GM12878 (cell line): Measurements from ENCODE around the gene CHRM1. TPM values are rescaled to one million over a fixed set of nuclear protein-coding genes. Genes with fewer than 3 reads are reported as not detected.

Experiments used
- ATAC-seq: fragments of 200-7000 bp; cut with Tn5 transposase; 3 replicates; pipeline ENCODE4 v1.9.1; 2020; ENCODE audit warnings: mild to moderate bottlenecking, moderate library complexity
- BruUV-seq: library from RNA; stranded (reverse); fragments of 400-500 nt; replicated peaks from 2 replicates; lab custom pipeline; 2021; lab: Mats Ljungman, UMichigan
- CTCF ChIA-PET: fragments of 300-600 bp; sonication (Branson Sonifier 250); formaldehyde crosslinking; extraction: SDS; loops from one replicate; lab custom pipeline; 2021; ENCODE audit warnings: inconsistent platforms; lab: Yijun Ruan, JAX
- POLR2A ChIA-PET: fragments of 350-600 bp; formaldehyde crosslinking; extraction: SDS; loops from one replicate; lab custom pipeline; 2021; ENCODE audit warnings: inconsistent platforms; lab: Charles Lee
- RAD21 ChIA-PET: fragments of 300-600 bp; sonication (Branson Sonifier 250); formaldehyde crosslinking; loops from one replicate; lab custom pipeline; 2023; ENCODE audit warnings: antibody characterized with exemption; ENCODE audit not compliant: unreplicated experiment; lab: Charles Lee
- SMC1A ChIA-PET: fragments of 300-600 bp; sonication (Branson Sonifier 250); formaldehyde crosslinking; loops from one replicate; lab custom pipeline; 2023; ENCODE audit not compliant: unreplicated experiment, uncharacterized antibody; lab: Charles Lee
- DNase-seq: peaks from one replicate; pipeline ENCODE4 v3.0.0-alpha.2; 2011; ENCODE audit warnings: low read depth, low spot score
- FAIRE-seq: peaks from 3 replicates; lab custom pipeline; 2011; peaks lifted over from hg19 to GRCh38; lab: Jason Lieb, UNC
- H2AFZ ChIP-seq: 2 replicates; pipeline ENCODE4 v1.6.0; 2011; ENCODE audit warnings: low read depth, low read length, control low read depth; ENCODE audit not compliant: control insufficient read depth
- H3K27ac ChIP-seq: 2 replicates; pipeline ENCODE4 v1.5.1; 2011; ENCODE audit warnings: control low read depth; ENCODE audit not compliant: control insufficient read depth, insufficient read depth
- H3K27me3 ChIP-seq, 2 experiments: replicated peaks in 1 of 2; 2 replicates each; pipeline versions ENCODE4 v1.6.0 to v1.6.1; 2011; ENCODE audit warnings: low read length in 1 of 2; ENCODE audit not compliant: control insufficient read depth in 2 of 2, insufficient read depth in 2 of 2
- H3K36me3 ChIP-seq, 2 experiments: 2 replicates each; pipeline ENCODE4 v1.5.1; 2011; ENCODE audit warnings: low read length in 1 of 2; ENCODE audit not compliant: control insufficient read depth in 2 of 2, insufficient read depth in 2 of 2
- H3K4me1 ChIP-seq: 2 replicates; pipeline ENCODE4 v1.6.1; 2011; ENCODE audit warnings: mild to moderate bottlenecking, low read length, moderate library complexity, mixed read lengths; ENCODE audit not compliant: control insufficient read depth, insufficient read depth
- H3K4me2 ChIP-seq: 2 replicates; pipeline ENCODE4 v1.6.0; 2011; ENCODE audit warnings: control low read depth; ENCODE audit not compliant: control insufficient read depth, insufficient read depth
- H3K4me3 ChIP-seq: fragments of 200-600 bp; sonication (generic); 2 replicates; pipeline ENCODE4 v1.5.1; 2016
- H3K79me2 ChIP-seq: 2 replicates; pipeline ENCODE4 v1.6.0; 2011; ENCODE audit warnings: low read length; ENCODE audit not compliant: control insufficient read depth, insufficient read depth
- H3K9ac ChIP-seq: 2 replicates; pipeline ENCODE4 v1.8.0; 2011; ENCODE audit warnings: low read length, control low read depth, mixed read lengths; ENCODE audit not compliant: control insufficient read depth, insufficient read depth
- H3K9me3 ChIP-seq: replicated peaks from 3 replicates; pipeline ENCODE4 v1.5.1; 2011; ENCODE audit warnings: mild to moderate bottlenecking, low read length; ENCODE audit not compliant: control insufficient read depth, insufficient read depth
- H4K20me1 ChIP-seq: 2 replicates; pipeline ENCODE4 v1.6.0; 2011; ENCODE audit not compliant: control insufficient read depth, insufficient read depth
- ATF7 ChIP-seq: fragments of 450-650 bp; IDR thresholded peaks from 2 replicates; pipeline ENCODE4 v1.6.1; 2016; ENCODE audit warnings: low read depth, mild to moderate bottlenecking
- JUNB ChIP-seq: IDR thresholded peaks from 2 replicates; pipeline ENCODE4 v1.6.1; 2016; ENCODE audit warnings: antibody characterized with exemption, mild to moderate bottlenecking
- KDM1A ChIP-seq: fragments of 200-600 bp; sonication (generic); IDR thresholded peaks from 2 replicates; pipeline ENCODE4 v1.6.1; 2016; ENCODE audit warnings: borderline replicate concordance
- MTA2 ChIP-seq: fragments of 450-650 bp; IDR thresholded peaks from 2 replicates; pipeline ENCODE4 v1.6.1; 2016; ENCODE audit warnings: low read depth, mild to moderate bottlenecking, moderate library complexity
- NFYA ChIP-seq: IDR thresholded peaks from 2 replicates; pipeline ENCODE4 v1.6.1; 2011; ENCODE audit warnings: low read depth, mild to moderate bottlenecking, low read length, improper control_type of control experiment, borderline replicate concordance
- NR2C2 ChIP-seq: IDR thresholded peaks from 2 replicates; pipeline ENCODE4 v1.6.1; 2011; ENCODE audit warnings: borderline replicate concordance, low read depth; ENCODE audit not compliant: control insufficient read depth, insufficient read length
- NR2F1 ChIP-seq: fragments of 450-650 bp; conservative IDR thresholded peaks from 2 replicates; pipeline ENCODE4 v1.6.1; 2017; ENCODE audit warnings: mild to moderate bottlenecking
- POU2F2 ChIP-seq: IDR thresholded peaks from 3 replicates; pipeline ENCODE4 v1.6.1; 2011; ENCODE audit warnings: low read depth, mild to moderate bottlenecking, low read length, borderline replicate concordance
- RCOR1 ChIP-seq: conservative IDR thresholded peaks from 2 replicates; pipeline ENCODE4 v1.6.1; 2012; ENCODE audit warnings: low read depth, low read length, improper control_type of control experiment
- RFX5 ChIP-seq: IDR thresholded peaks from 2 replicates; pipeline ENCODE4 v1.6.1; 2011; ENCODE audit warnings: low read depth, low read length, improper control_type of control experiment
- ZNF217 ChIP-seq: fragments of 450-650 bp; IDR thresholded peaks from 2 replicates; pipeline ENCODE4 v1.6.1; 2017; ENCODE audit warnings: antibody characterized with exemption, mild to moderate bottlenecking
- WGBS: methylation state at CpG from one replicate; pipeline ENCODE4 v1.1.6; 2016; ENCODE audit warnings: low lambda C conversion rate; ENCODE audit not compliant: insufficient replicate concordance, insufficient coverage; ENCODE audit errors: missing lambda C conversion rate; 5-methylcytosine and 5-hydroxymethylcytosine counted together
- in situ Hi-C: fragments of 300-500 bp; cut with MboI; formaldehyde crosslinking; loops from 9 replicates; pipeline ENCODE4 v1.14.3; 2018; ENCODE audit warnings: mixed read lengths
- intact Hi-C: fragments of 100-400 bp; cut with micrococcal nuclease; formaldehyde crosslinking; loops from one replicate; pipeline ENCODE4 v1.14.2; 2022; ENCODE audit not compliant: unreplicated experiment
- polyA plus RNA-seq, 11 experiments: library from polyadenylated mRNA; depleted of rRNA in 4 of 11; unstranded in 6 of 11; stranded (reverse) in 5 of 11; fragments of >200 nt; fragmentation: Nextera tagmentation in 4 of 11; fragmentation: Illumina TruSeq in 1 of 11; extraction: Ambion mirVana in 4 of 11; extraction: Trizol in 1 of 11; gene quantifications; 1 replicate in 1 of 11; 2 replicates in 10 of 11; pipeline versions ENCODE4 v1.2.1 to v1.2.3, GENCODE V29; 2011 to 2016; ENCODE audit warnings: inconsistent platforms in 2 of 11, missing spikeins in 2 of 11, low read depth in 1 of 11
- total RNA-seq, 4 experiments: library from RNA; depleted of rRNA in 3 of 4; stranded (reverse); fragments of >200 nt in 3 of 4; fragmentation: Illumina TruSeq in 1 of 4; extraction: Trizol in 1 of 4; gene quantifications; 2 replicates each; pipeline versions ENCODE4 v1.2.1 to v1.2.3, GENCODE V29; 2013 to 2021
- TF ChIP-seq, protein P1 (sequence below): fragments of 450-650 bp; conservative IDR thresholded peaks from 2 replicates; pipeline ENCODE4 v1.6.1; 2017; ENCODE audit warnings: mild to moderate bottlenecking, moderate library complexity
- TF ChIP-seq, protein P2 (sequence below): fragments of 450-650 bp; IDR thresholded peaks from 2 replicates; pipeline ENCODE4 v1.6.1; 2014; ENCODE audit warnings: mild to moderate bottlenecking

CHRM1 gene
- total and polyA plus RNA-seq, 10 of the 15 experiments (the other 5 are each of a cell fraction or from before 2014, with no cell fraction given): not detected

DNA sequence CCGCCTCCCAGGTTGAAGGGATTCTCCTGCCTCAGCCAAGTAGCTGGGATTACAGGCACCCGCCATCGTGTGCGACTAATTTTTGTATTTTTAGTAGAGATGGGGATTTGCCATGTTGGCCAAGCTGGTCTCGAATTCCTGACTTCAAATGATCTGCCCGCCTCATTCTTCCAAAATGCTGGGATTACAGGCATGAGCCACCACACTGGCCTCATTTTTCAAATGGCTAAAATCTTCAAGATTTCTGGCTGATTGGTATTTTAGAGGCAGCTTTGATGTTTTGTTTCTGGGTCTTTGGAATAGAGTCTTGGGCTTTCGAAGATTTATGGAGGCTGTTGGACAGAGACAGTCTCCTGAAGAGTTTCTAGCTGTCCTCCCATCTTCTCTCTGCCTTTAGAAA lies 46.3 kb downstream of the CHRM1 start:
- DNase-seq (no peak), FAIRE-seq (no peak), ATAC-seq (no peak)
- RAD21 ChIA-PET: no interaction called here
- TF ChIP-seq, protein P1, sequence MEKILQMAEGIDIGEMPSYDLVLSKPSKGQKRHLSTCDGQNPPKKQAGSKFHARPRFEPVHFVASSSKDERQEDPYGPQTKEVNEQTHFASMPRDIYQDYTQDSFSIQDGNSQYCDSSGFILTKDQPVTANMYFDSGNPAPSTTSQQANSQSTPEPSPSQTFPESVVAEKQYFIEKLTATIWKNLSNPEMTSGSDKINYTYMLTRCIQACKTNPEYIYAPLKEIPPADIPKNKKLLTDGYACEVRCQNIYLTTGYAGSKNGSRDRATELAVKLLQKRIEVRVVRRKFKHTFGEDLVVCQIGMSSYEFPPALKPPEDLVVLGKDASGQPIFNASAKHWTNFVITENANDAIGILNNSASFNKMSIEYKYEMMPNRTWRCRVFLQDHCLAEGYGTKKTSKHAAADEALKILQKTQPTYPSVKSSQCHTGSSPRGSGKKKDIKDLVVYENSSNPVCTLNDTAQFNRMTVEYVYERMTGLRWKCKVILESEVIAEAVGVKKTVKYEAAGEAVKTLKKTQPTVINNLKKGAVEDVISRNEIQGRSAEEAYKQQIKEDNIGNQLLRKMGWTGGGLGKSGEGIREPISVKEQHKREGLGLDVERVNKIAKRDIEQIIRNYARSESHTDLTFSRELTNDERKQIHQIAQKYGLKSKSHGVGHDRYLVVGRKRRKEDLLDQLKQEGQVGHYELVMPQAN: no peak
- WGBS: 97% methylated on average over 7 of the region's 7 CpGs
- H3K36me3 ChIP-seq: peaks cover 6 to 7% of the 10 kb centered on the region in 2 experiments
- H3K27ac ChIP-seq: no peak overlapping the region
- no peaks in the 10 kb centered on the region for H3K27me3 ChIP-seq
- H3K4me2 ChIP-seq: no peak overlapping the region
- no peaks in the 10 kb centered on the region for H3K9me3 ChIP-seq
- in situ Hi-C loops (no loop called here), intact Hi-C loops (no loop called here)
- H3K79me2 ChIP-seq: peaks cover 14% of the 10 kb centered on the region
- no TSS peak for BruUV-seq
- no peak overlapping the region for H3K9ac ChIP-seq
- CTCF ChIA-PET: interaction anchor here (1.0 to 5.4 kb wide), 3 partner anchors 12 to 450 kb away, joined by 3 to 31 read pairs (median 3); no protein-coding TSS in a partner anchor
- H3K4me3 ChIP-seq: no peak overlapping the region
- H2AFZ ChIP-seq: no peak overlapping the region
- H4K20me1 ChIP-seq: no peaks in the 10 kb centered on the region
- SMC1A ChIA-PET: interaction anchor here (0.8 to 2.4 kb wide), 2 partner anchors 11 to 20 kb away, joined by 5 read pairs; no protein-coding TSS in a partner anchor
- POLR2A ChIA-PET: interaction anchor here (0.5 to 1.7 kb wide), 3 partner anchors 9 to 59 kb away, joined by 3 to 5 read pairs (median 4); no protein-coding TSS in a partner anchor
- peaks cover 6% of the 10 kb centered on the region for H3K4me1 ChIP-seq

DNA sequence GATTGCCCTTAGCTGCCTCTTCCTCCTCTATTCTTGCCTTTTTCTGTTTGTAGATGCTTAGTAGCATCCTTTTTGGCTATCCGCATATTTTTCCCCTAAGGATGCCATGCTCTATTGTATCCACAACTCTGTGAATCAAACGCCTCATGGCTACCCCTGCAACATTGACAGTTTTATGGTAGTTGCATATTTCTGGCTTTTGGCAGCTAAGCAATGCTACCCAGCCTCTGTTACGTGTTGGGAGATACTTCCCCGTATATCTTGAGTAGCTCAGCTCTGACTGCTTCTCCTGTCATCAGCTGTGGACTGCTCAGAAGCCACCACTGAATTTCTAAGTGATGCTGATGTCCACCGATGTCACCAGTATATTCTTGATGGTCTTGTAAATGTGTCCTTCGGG lies 55.5 kb downstream of the CHRM1 start:
- H3K4me2 ChIP-seq: no peak overlapping the region
- in situ Hi-C loops: loop anchor here (10.0 kb wide), 1 partner anchor 441 kb away; no protein-coding TSS in a partner anchor
- H4K20me1 ChIP-seq: no peaks in the 10 kb centered on the region
- no peak overlapping the region for H3K27ac ChIP-seq
- H3K9me3 ChIP-seq: no peaks in the 10 kb centered on the region
- FAIRE-seq (no peak), ATAC-seq (no peak), DNase-seq (no peak)
- RAD21 ChIA-PET: interaction anchor here (0.9 to 2.2 kb wide), 4 partner anchors 10 to 441 kb away, joined by 3 to 9 read pairs (median 6); partner anchors contain the start of genes SLC3A2 and TMEM179B
- H3K4me1 ChIP-seq: peaks cover 21% of the 10 kb centered on the region
- no peaks in the 10 kb centered on the region for H3K27me3 ChIP-seq
- SMC1A ChIA-PET: interaction anchor here (0.8 to 1.5 kb wide), 3 partner anchors 9 to 19 kb away, joined by 3 to 6 read pairs (median 4); no protein-coding TSS in a partner anchor
- no peak overlapping the region for H3K9ac ChIP-seq
- intact Hi-C loops: loop anchor here (10.0 kb wide), 2 partner anchors 441 to 471 kb away; no protein-coding TSS in a partner anchor
- no peak overlapping the region for H3K4me3 ChIP-seq
- 89% methylated on average over 6 of the region's 6 CpGs for WGBS
- CTCF ChIA-PET: interaction anchor here (4.9 to 8.0 kb wide), 3 partner anchors 8 to 78 kb away, joined by 31 to 131 read pairs (median 38); partner anchors contain the start of genes SLC3A2 and TMEM179B
- no peak overlapping the region for H2AFZ ChIP-seq
- BruUV-seq: no TSS peak
- H3K79me2 ChIP-seq: peaks cover 60% of the 10 kb centered on the region
- POLR2A ChIA-PET: interaction anchor here (0.6 to 1.4 kb wide), 8 partner anchors 9 to 568 kb away, joined by 3 to 9 read pairs (median 3); no protein-coding TSS in a partner anchor
- no peaks in the 10 kb centered on the region; a peak in 2 of 4 replicates for H3K36me3 ChIP-seq
- TF ChIP-seq NFYA (no peak), POU2F2 (no peak), MTA2 (no peak), NR2F1 (no peak), KDM1A (no peak), ZNF217 (no peak), JUNB (no peak), RCOR1 (no peak), NR2C2 (no peak), ATF7 (no peak), RFX5 (no peak)
- TF ChIP-seq, protein P2, sequence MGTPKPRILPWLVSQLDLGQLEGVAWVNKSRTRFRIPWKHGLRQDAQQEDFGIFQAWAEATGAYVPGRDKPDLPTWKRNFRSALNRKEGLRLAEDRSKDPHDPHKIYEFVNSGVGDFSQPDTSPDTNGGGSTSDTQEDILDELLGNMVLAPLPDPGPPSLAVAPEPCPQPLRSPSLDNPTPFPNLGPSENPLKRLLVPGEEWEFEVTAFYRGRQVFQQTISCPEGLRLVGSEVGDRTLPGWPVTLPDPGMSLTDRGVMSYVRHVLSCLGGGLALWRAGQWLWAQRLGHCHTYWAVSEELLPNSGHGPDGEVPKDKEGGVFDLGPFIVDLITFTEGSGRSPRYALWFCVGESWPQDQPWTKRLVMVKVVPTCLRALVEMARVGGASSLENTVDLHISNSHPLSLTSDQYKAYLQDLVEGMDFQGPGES: no peak
